DMS 273 (cell line): ENCODE data around the gene EHD1.
"Not testable (repeated sequence)": the region's sequence is repeated elsewhere in the genome, so short reads cannot be mapped to it uniquely, and the experiment has no call there.

Source experiments
- DNase-seq: peaks from one replicate; lab custom pipeline; 2025; ENCODE audit not compliant: unreplicated experiment; lab: John Stamatoyannopoulos, UW

EHD1 gene

GRCh38 chr11:64859542-64860414 lies 18.6 kb downstream of the EHD1 start:
- no peak for DNase-seq

GRCh38 chr11:64858467-64859263 lies 19.8 kb downstream of the EHD1 start:
- no peak for DNase-seq

- no peak for DNase-seq
Measured at GRCh38 chr11:64857485-64857884, 20.9 kb downstream of the EHD1 start.

- DNase-seq = peak; percentile 23
Measured at GRCh38 chr11:64856382-64857227, 21.8 kb downstream of the EHD1 start.

GRCh38 chr11:64855596-64856304 lies 22.7 kb downstream of the EHD1 start:
- DNase-seq = no peak

GRCh38 chr11:64854534-64855502 lies 23.6 kb downstream of the EHD1 start:
- DNase-seq = peak; percentile 68

- DNase-seq = no peak
Measured at GRCh38 chr11:64854157-64854533, 24.3 kb downstream of the EHD1 start.

- DNase-seq = no peak
Measured at GRCh38 chr11:64853709-64854108, 24.7 kb downstream of the EHD1 start.

GRCh38 chr11:64852804-64853509 lies 25.5 kb downstream of the EHD1 start:
- DNase-seq = no peak

- DNase-seq = no peak
Measured at GRCh38 chr11:64851831-64852351, 26.5 kb downstream of the EHD1 start.

GRCh38 chr11:64850979-64851567 lies 27.3 kb downstream of the EHD1 start:
- peak; percentile 36 for DNase-seq

- DNase-seq = peak; percentile 85
Measured at GRCh38 chr11:64849598-64850356, 28.6 kb downstream of the EHD1 start.

- DNase-seq = peak; percentile 76
Measured at GRCh38 chr11:64848826-64849597, 29.4 kb downstream of the EHD1 start.

GRCh38 chr11:64848214-64848825 lies 30.1 kb downstream of the EHD1 start:
- no peak for DNase-seq

- DNase-seq = peak; percentile 95
Measured at GRCh38 chr11:64846998-64847666, 31.3 kb downstream of the EHD1 start.

- not testable (repeated sequence) for DNase-seq
Measured at GRCh38 chr11:64845776-64846129, 32.7 kb downstream of the EHD1 start.
